COLO829 (cell line): ENCODE data around the gene SPTBN5.

Source experiments
- DNase-seq: peaks from one replicate; pipeline ENCODE4 v3.0.0; 2012; ENCODE audit warnings: low spot score

The SPTBN5 gene

GRCh38 chr15:41866263-41866703, 27.6 kb downstream of the SPTBN5 start:
- no peak for DNase-seq

DNA sequence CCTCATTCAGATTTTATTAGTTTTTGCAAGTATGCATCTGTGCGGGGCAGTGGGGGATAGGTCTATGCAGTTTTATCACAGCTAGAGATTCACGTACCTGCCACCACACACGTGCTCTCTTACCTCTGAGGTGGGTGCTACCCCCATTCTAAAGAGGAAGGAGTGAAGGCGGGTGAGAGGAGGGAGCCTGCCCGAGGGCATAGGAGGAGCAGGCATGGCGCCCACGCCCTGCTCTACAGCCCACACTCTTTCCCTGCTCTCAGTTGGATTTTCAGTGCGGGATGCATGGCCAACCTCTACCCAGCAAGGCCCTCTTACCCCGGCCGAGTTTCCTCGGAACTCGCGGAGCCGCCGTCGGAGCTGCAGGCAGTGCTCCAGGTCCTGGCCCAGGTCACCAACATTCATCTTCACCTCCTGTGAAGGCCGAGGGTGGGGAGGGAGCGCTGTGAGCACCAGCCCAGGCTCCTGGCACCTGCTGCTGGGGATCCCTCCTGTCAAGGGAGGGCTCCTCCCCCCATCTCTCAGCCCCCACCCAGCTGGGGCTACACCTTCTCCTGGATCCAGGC, 28.3 kb downstream of the SPTBN5 start:
- no peak for DNase-seq

DNA sequence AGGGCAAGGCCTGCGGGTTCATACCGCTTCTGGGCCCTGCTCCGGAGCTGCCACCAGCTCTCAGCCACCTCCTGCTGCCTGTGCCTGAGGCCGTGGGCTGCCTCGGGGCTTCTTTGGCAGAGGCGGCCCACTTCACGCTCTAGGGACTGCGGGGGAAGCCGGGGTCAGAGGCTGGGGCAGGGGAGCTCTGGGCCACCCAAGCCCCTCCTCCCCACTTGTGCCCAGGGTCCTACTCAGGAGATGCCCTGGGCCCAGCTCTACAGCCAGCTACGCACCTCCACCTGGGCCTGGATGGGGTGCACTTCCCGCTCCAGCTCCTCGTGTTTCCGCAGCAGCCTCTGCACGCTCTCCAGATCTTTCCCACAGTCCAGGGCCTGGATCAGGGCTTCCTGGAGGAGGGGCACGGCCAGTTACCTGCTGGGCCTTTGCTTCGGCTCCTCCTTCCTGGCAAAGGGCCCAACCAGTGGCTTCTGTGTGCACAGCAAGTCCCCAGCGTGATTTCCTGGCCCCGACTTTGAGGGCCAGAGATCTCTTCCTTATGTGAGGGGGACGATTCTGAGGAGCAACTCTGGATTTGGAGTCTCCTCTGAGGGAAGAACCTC, 31.2 kb downstream of the SPTBN5 start:
- DNase-seq = no peak

DNA sequence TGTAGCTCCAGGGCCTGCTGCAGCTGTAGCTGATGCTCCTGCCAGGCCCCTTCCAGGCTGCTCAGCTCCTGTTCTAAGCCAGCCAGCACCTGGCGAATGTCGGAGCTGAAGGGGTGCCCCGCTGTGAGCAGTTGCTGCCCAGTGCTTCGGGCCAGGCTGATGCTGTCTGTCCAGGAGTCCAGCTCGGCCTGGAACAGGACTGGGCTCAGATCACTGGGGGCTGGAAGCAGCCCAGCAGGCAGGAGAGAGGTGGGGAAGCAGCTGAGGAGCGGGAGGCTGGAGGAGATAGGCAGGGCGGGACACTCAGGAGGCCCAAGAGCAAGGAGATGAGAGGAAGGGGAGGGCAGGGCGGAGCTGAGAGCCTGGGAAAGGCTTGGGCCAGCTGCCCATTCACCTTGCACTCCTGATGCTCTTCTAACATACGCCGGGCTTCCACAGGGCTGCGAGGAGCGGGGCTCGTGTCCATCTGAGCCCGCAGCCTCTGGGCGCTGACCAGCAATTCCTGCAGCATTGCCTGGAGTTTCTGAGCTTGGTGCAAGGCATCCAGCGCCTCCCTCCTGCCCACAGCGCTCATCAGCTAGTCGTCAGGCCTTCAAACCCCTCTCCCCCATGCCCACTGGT, 32.0 kb downstream of the SPTBN5 start:
- no peak for DNase-seq

GRCh38 chr15:41860049-41860828, 33.6 kb downstream of the SPTBN5 start:
- DNase-seq = no peak

DNA sequence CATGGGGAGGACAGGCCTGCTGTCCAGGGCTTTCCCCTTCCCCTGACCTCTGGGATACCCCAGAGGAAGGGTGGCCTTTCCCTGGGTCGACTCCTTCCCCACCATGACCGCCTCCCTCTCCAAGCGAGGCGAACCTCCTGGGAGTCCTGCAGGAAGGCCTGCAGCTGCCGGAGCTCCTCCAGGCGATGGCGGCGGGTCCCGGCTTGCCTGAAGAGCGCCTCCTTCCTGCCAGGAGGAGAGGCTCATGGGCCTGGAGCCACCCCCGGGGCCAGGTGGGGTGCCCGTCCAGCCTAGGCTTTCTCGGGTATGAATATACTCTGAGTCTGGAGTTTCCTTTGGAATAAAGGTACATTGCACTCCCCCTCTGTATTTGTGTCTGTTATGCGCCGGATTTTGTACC, 35.1 kb downstream of the SPTBN5 start:
- no peak for DNase-seq

DNA sequence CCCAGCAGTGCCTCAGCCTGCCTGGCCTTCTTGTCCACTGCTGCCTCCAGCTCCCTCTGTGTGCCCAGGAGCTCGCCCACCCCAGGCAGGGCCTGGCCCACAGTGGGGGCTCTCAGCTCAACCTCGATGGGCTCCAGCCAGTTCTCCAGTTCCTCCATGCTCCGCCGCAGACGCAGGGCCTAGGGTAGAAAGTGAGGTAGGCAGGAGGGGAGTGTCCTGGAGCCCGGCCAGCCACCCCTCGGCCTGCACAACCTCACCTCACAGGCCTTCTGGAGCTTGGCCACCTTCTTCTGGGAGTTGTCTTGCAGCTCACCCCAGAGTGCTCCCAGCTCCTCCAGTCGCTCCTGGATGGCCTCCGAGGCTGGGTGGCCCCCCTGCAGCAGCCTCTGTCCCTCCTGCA, 36.5 kb downstream of the SPTBN5 start:
- DNase-seq = no peak

DNA sequence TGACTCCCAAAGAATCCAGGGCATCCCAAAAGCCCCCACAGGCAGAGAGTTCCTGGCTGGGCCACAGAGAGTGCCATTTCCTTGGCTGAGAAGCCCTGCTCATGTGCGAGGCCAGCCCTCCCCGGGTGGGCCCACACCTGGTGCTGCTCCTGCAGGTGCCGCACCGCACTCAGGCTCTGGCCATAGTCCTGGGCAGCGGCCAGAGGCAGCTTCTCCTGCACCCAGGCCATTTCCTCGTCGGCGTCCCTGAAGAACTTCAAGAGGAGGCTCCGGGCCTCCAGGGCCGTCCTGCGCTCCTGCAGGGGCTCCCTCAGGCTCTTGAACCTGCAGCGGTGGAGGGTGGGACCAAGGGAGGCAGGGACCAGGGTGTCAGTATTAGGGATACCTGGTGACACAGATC, 37.1 kb downstream of the SPTBN5 start:
- DNase-seq = no peak

DNA sequence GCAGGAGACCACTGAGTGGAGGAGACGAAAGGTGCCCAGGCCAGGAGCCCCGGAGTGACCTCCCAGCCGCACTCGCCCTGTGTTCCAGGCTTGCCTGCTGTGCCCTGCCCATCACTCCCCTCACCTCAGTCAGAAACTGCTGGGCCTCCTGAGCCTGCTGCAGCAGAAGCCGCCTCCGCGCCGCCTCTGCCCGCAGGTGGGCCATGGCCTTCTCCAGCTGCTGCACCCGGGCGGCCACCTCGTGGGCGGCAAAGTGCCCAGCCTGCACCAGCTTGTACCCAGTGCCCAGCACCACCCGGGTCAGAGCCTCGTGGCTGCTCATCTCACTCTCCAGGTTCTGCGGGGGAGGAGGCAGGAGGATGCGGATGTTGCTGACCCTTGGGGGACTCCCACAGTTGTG, 37.6 kb downstream of the SPTBN5 start:
- DNase-seq = no peak

DNA sequence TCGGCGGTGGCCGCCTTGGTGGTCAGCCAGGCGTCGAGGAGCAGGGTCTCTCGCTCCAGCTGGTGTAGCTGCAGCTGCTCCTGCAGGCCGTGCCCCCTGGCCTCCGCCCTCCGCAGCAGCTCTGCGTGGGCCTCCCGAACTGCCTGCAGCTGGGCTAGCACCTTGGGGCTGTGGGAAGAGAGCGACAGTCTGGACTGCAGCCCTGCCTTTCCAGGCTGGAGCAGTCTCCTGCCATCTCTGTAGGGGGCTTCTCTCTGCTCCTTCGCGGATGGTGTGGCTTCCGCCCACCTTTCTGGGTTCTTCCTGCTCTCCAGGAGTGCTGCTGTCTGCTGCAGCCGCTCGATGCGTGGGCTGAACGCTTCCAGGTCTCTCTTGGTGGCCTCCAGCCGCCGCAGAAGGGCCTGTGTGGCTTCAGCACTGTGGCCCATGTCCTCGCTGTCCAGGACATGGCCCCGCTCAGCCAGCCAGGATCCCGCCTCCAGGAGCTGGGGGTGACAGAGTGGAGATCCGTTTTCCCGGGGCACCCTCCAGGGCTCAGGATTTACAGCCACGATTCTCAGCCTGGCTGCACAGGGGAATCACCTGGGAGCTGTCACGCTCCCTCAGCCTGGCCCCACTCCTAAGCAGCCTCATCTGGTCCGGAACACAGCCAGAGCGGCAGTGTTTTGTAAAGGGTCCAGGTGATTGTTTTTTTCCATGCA, 38.4 kb downstream of the SPTBN5 start:
- DNase-seq = no peak

DNA sequence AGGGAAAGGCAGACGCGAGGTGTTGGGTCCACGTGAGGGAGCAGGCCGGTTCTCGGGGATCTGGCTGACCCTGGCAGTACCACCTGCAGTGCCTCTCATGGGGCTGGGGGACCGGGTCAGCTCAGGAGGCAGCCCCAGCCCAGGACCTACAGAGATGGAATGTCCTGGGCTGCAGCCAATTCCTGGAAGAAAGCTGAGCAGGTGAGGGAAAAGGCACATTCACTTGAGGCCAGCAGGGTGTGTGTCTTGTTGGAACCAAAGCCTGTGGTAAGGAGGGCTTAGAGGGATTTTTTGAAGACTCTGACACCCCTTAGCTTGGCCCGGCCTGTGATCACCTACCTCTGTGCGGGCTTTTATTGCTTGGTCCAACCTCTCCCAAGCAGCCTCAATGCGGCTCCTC, 39.4 kb downstream of the SPTBN5 start:
- DNase-seq = no peak

DNA sequence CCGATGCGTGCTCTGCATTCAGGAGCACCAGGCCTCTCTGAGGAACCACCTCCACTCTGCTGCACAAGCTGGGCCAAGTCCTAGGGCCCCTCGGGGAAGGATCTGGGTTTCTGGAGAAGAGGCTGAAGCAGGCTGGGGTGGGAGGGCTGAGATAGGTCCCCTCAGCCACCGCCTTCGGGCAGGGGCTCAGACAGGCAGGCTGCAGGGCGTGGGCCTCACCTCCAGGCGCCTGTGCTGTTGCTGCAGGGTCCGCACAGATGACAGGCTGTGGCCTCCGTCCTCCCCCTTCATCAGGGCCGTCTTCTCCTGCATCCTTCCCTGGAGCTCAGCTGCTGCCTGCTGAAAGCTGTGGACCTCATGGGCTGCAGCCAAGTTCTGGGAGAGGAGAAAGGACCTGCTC, 40.0 kb downstream of the SPTBN5 start:
- no peak for DNase-seq

DNA sequence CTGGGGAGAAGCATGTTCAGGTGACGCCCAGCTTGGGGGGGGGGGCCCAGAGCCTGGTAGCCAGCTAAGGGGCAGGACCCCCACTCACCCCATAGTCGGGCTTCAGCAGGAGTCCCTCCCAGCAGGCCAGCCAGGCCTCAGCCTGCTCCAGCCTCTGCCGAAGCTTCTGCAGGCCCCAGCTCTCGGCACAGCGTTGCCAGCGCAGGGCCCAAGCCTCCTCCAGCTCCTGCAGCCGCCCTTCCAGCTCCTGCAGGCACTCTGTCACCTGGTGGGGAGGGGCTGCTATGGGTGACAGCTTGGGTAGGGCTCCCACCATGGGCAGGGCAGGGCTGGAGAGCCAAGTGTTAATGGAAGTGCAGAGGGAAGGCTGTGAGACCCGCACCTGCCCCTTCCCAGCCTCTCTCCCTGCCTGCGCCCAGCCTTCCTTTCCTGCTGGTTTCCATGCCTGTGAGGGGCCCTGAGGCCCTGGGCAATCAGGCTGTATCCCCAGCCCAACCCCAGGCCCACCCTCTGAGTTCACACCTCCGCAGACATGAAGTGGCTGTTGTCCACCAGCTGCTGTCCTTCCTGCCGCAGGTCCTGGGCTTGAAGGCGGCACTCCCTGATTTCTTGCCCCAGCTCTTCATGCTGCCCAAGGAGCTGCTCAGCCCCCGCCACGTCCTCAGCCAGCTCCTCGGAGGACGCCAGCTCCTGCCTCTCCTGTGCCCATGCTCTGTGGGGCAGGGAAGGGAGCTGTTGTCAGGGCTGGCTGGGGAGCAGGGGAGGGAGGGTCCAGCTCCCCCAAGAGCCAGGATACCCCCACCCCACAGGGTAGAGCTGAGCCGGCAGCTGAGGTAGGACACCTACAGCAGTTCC, 40.9 kb downstream of the SPTBN5 start:
- no peak for DNase-seq

GRCh38 chr15:41851755-41852370, 42.0 kb downstream of the SPTBN5 start:
- no peak for DNase-seq

GRCh38 chr15:41851167-41851523, 42.7 kb downstream of the SPTBN5 start:
- DNase-seq = no peak

DNA sequence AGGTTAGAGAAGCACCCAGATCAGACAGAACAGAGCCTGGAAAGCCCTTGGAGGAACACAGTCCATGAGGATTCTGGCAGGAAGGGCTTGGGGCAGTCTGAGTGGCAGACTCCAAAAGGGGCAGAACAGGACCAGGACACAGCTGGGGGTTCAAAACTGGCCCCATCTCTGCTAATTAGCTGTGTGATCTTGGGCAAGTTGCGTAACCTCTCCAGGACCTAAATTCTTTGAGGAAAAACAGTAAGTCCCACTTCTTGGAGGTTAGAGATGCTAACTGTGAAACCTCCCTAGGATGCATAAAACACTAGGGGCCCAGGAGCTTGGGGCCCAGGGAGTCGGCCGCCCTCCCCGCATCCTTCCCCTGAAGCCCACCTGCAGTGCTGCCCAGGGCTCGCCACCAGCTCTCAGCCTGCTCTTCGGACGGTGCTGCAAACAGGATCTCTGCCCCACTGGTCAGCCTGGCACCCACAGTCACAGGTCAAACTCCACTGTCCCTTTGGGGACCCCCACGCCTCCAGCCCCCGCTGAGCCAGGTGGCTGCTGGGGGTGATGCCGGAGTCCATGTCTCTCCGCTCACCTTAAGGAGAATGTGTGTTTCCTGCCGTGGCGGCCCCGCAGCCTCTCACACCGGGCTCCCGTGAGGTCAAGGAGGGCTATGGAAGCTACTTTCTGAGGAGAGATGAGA, 43.2 kb downstream of the SPTBN5 start:
- no peak for DNase-seq

DNA sequence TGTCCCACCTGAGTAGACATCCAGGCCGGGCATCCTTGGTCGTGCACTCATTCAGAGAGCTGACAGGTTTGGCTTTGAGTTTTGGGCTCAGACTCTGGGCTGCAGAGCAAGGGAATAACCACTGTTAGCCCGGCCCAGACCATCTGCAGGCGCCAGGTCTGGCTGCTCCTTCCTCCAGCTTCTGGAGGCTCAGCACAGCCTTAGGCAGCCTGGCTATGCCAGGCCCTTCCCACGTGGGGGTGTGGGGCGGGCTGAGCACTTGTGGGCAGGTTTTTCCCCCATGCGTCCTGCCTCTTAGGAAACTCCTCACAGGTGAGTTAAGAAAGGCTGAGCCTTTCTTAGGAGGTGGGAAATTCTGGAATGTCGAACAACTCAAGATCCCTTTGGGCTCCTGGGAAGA, 44.0 kb downstream of the SPTBN5 start:
- DNase-seq = no peak

DNA sequence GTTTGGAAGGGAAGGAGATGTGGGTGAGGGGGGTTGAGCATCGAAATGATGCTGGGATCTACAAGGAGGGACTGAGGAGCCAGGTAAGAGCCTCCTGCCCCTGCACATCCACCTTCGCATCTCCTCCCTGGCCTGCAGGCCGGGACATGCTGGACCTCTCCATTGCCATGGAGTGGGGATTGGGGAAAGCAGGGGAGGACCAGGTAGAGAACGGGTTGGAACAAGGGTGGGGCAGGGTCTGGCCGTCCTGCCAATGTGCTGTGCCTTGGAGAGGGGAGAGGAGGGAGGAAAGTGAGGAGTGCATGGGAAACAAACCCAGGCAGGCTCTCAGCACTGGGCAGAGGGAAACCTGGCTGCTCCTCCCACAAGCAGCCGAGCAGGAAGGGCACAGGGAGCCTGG, 44.6 kb downstream of the SPTBN5 start:
- no peak for DNase-seq

DNA sequence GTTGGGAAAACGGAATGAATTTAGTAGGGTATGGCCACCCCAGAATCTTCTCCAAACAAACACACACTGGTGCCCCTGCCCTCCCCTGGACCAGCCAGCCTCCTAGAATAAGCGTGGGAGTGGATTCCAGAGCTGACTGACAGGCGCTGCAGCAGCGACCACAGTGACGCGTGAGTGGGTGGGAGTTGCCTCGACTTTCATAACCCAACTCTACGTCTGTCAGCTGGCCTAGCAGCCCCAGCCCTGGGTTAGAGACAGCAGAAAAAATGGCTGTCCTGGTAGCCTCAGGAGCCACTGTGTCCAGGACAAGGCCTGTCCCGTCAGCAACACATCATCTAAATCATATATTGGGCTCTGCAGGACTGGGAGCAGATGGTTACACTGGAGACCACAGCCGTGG, 45.2 kb downstream of the SPTBN5 start:
- DNase-seq = no peak

- no peak for DNase-seq
Observed at GRCh38 chr15:41847981-41848380, 45.9 kb downstream of the SPTBN5 start.

DNA sequence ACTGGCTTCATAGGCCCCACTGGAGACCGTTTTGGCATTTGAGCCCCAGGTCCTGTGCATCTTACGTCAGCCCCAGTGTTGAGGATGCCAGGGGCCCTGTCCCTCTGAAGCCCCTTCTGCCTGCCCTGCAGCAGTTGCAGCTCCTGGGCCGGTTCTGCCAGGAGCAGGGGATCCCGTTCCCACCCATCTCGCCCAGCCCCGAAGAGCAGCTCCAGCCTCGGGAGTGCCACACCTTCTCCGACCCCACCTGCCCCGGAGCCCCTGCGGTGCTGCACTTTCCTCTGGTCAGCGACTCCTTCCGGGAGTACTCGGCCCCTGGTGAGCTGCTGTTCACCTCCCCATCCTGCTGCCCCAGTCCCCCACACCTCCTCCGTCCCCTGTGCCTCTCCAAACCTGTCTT, 46.6 kb downstream of the SPTBN5 start:
- no peak for DNase-seq
